ENCODE data around the gene PLEKHM1. TPM values are rescaled to one million over a fixed set of nuclear protein-coding genes. Genes with fewer than 3 reads are reported as not detected.
"Not testable (repeated sequence)": the region's sequence is repeated elsewhere in the genome, so short reads cannot be mapped to it uniquely, and the experiment has no call there.

The PLEKHM1 gene
- total and polyA plus RNA-seq, 2 of the 4 experiments (the other 2 are of a cell fraction), result 4.7 to 16.4 TPM

GRCh38 chr17:45453225-45453534 lies 37.3 kb downstream of the PLEKHM1 start:
- dilution Hi-C loops (cut with HindIII; ENCODE audit: low sequenced_read_pairs, unreplicated experiment); H3K18ac ChIP-seq (ENCODE audit: low read depth, low read length); H2BK120ac ChIP-seq (ENCODE audit: low read depth, low read length); H3K9ac ChIP-seq (ENCODE audit: low read depth, low read length); H2AFZ ChIP-seq (replicated peaks; ENCODE audit: low read length, poor library complexity); H4K5ac ChIP-seq (ENCODE audit: low read depth, low read length); H3K4me1 ChIP-seq (ENCODE audit: control insufficient read depth, insufficient read depth, low read length); H2AK9ac ChIP-seq (replicated peaks; ENCODE audit: low read depth, low read length, poor library complexity); BruUV-seq (replicated peaks); H4K91ac ChIP-seq (ENCODE audit: insufficient read depth, low read depth, low read length); H2BK20ac ChIP-seq (ENCODE audit: low read depth, low read length); H3K23ac ChIP-seq (ENCODE audit: low read depth, low read length); CTCF ChIA-PET; H2AK5ac ChIP-seq (ENCODE audit: low read depth, low read length); H3K79me1 ChIP-seq (ENCODE audit: low read depth in 1 of 2, low read length in 2 of 2); H3K4me2 ChIP-seq (ENCODE audit: low read depth, low read length); H3K56ac ChIP-seq (ENCODE audit: extremely low read depth, insufficient read depth, low read length); H2BK5ac ChIP-seq (ENCODE audit: low read depth, low read length, poor library complexity, severe bottlenecking); H3K9me3 ChIP-seq (ENCODE audit: control insufficient read depth, insufficient read depth, low read length); H3K4ac ChIP-seq (ENCODE audit: low read depth, low read length); H2BK15ac ChIP-seq (ENCODE audit: low read depth, low read length); H3K27ac ChIP-seq (ENCODE audit: insufficient read depth, low read length); DNase-seq; H4K8ac ChIP-seq (ENCODE audit: low read depth in 2 of 2, low read length in 2 of 2); ATAC-seq (ENCODE audit: low read depth); POLR2A ChIA-PET (ENCODE audit: unreplicated experiment); H3K9me1 ChIP-seq (ENCODE audit: insufficient read depth, low read length); H3K4me3 ChIP-seq (ENCODE audit: insufficient read depth, low read depth, low read length); H3K14ac ChIP-seq (replicated peaks; ENCODE audit: low read depth, low read length); intact Hi-C loops (cut with micrococcal nuclease); in situ Hi-C loops (cut with MboI; ENCODE audit: low sequenced_read_pairs); H3K27me3 ChIP-seq (ENCODE audit: control insufficient read depth, insufficient read depth, low read length); H4K20me1 ChIP-seq (ENCODE audit: insufficient read depth, low read length): not testable (repeated sequence)
- peaks cover 18% of the 10 kb centered on the region; the same call in 1 of the 2 replicates for H3K36me3 ChIP-seq (ENCODE audit: control insufficient read depth, insufficient read depth, low read length)
- no CpG with 5 or more reads among the region's 7 CpGs for WGBS, 2 experiments (ENCODE audit: extremely low coverage in 2 of 2, insufficient read length in 1 of 2)

DNA sequence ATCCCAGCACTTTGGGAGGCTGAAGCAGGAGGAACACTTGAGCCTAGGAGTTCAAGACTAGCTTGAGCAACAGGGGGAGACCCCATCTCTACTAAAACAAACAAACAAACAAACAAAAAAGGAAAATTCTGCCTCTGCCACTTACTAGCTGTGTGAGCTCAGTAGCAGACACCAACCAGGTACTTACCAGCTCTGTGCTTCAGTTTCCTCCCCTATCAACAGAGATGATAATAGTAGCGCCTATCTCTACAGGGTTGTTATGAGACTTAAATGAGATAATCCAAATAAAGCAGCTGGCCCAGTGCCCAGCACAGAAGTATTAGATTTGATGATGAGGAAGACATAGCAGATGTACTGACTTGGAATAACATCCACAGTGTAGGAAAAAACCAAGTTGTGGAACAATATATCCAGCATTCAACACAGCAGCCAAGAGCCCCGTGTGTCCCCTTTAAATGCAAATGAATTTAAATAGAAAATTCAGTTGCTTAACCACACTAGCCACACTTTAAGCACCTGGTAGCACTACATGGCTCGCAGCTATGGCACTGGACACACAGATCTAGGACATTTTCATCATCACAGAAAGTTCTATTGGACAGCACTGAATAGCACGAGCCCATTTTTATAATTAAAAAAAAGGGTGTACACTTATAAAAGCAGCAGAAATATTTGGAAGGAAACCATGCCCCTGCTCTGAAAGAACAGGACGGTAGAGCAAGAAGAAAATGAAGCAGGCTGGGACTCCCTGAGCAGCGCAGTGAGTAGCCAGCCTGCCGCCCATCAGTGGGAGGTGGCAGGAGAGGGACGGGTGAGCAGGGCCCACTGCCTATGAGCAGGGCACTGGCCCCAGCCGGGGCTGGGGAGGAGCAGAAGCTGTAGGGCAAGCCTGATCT lies 37.9 kb downstream of the PLEKHM1 start:
- H2BK120ac ChIP-seq (ENCODE audit: low read depth, low read length); intact Hi-C loops (cut with micrococcal nuclease); H2AFZ ChIP-seq (replicated peaks; ENCODE audit: low read length, poor library complexity); H2BK5ac ChIP-seq (ENCODE audit: low read depth, low read length, poor library complexity, severe bottlenecking); H3K27ac ChIP-seq (ENCODE audit: insufficient read depth, low read length); H4K8ac ChIP-seq (ENCODE audit: low read depth in 2 of 2, low read length in 2 of 2); CTCF ChIA-PET; H3K4ac ChIP-seq (ENCODE audit: low read depth, low read length); H3K4me2 ChIP-seq (ENCODE audit: low read depth, low read length); H3K79me1 ChIP-seq (ENCODE audit: low read depth in 1 of 2, low read length in 2 of 2); H3K27me3 ChIP-seq (ENCODE audit: control insufficient read depth, insufficient read depth, low read length); POLR2A ChIA-PET (ENCODE audit: unreplicated experiment); H2AK9ac ChIP-seq (replicated peaks; ENCODE audit: low read depth, low read length, poor library complexity); H3K4me1 ChIP-seq (ENCODE audit: control insufficient read depth, insufficient read depth, low read length); H2BK20ac ChIP-seq (ENCODE audit: low read depth, low read length); H3K9me1 ChIP-seq (ENCODE audit: insufficient read depth, low read length); H3K9ac ChIP-seq (ENCODE audit: low read depth, low read length); H4K5ac ChIP-seq (ENCODE audit: low read depth, low read length); H3K23ac ChIP-seq (ENCODE audit: low read depth, low read length); DNase-seq; in situ Hi-C loops (cut with MboI; ENCODE audit: low sequenced_read_pairs); H3K14ac ChIP-seq (replicated peaks; ENCODE audit: low read depth, low read length); H2BK15ac ChIP-seq (ENCODE audit: low read depth, low read length); H4K20me1 ChIP-seq (ENCODE audit: insufficient read depth, low read length); H3K4me3 ChIP-seq (ENCODE audit: insufficient read depth, low read depth, low read length); BruUV-seq (replicated peaks); H2AK5ac ChIP-seq (ENCODE audit: low read depth, low read length); H3K56ac ChIP-seq (ENCODE audit: extremely low read depth, insufficient read depth, low read length); dilution Hi-C loops (cut with HindIII; ENCODE audit: low sequenced_read_pairs, unreplicated experiment); H4K91ac ChIP-seq (ENCODE audit: insufficient read depth, low read depth, low read length); H3K9me3 ChIP-seq (ENCODE audit: control insufficient read depth, insufficient read depth, low read length); H3K18ac ChIP-seq (ENCODE audit: low read depth, low read length): not testable (repeated sequence)
- ATAC-seq (ENCODE audit: low read depth), result peak; percentile 32
- peaks cover 18% of the 10 kb centered on the region; the same call in 1 of the 2 replicates for H3K36me3 ChIP-seq (ENCODE audit: control insufficient read depth, insufficient read depth, low read length)
- no CpG with 5 or more reads among the region's 9 CpGs for WGBS, 2 experiments (ENCODE audit: extremely low coverage in 2 of 2, insufficient read length in 1 of 2)
